Nephron (organoid): Measurements from ENCODE around the gene BAHD1.

Experiments
- H3K27ac Mint-ChIP-seq, 3 experiments: 2 replicates each; pipeline ENCODE4 v1.8.0; 2020; ENCODE audit warnings: mixed read lengths in 3 of 3, mild to moderate bottlenecking in 2 of 3, moderate library complexity in 1 of 3
- H3K27me3 Mint-ChIP-seq: 2 replicates; pipeline ENCODE4 v1.8.0; 2021; ENCODE audit warnings: low read depth, mild to moderate bottlenecking, moderate library complexity, mixed read lengths
- H3K36me3 Mint-ChIP-seq: 2 replicates; pipeline ENCODE4 v1.8.0; 2020; ENCODE audit warnings: low read depth, mixed read lengths
- H3K4me1 Mint-ChIP-seq: 2 replicates; pipeline ENCODE4 v1.8.0; 2020; ENCODE audit warnings: mixed read lengths
- H3K4me3 Mint-ChIP-seq, 3 experiments: 2 replicates each; pipeline ENCODE4 v1.8.0; 2020; ENCODE audit warnings: mild to moderate bottlenecking in 3 of 3, mixed read lengths in 3 of 3, moderate library complexity in 2 of 3
- H3K9me3 Mint-ChIP-seq: 2 replicates; pipeline ENCODE4 v1.8.0; 2020; ENCODE audit warnings: mixed read lengths
- TF ChIP-seq, protein P1 (sequence below), 3 experiments: fragments of 200-600 bp; sonication (generic); IDR thresholded peaks; one replicate each; pipeline ENCODE4 v1.5.0; 2021; ENCODE audit warnings: antibody characterized with exemption in 3 of 3; ENCODE audit not compliant: unreplicated experiment in 3 of 3

Gene BAHD1

DNA sequence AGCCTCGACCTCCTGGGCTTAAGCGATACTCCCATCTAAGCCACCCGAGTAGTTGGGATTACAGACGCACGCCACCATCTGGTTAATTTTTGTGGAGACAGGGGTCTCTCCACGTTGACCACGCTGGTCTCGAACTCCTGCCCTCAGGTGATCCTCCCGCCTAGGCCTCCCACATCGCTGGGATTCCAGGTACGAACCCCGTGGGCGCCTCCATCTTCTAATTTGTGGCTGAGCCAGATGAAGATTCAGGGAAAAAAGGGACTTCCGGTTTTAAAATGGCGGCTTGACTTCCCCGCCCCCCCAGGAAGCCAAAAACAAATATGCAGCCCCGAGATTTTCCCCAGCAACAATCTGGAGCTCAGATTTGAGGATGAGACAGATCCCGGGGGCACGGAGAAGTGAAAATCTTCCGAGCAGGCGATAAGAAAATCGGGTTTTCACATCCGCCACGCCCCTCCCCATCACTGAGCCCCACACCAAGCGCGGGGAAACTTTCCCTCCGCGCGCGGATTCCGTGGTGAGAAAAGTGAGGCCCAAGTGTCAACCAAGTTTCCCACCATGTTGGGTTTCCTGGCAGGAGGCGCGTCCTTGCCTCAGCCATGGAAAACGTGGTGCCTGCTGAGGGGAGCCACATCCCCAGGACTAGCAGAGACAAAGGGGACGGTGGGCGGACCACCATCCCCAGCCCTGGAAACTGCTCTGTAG lies 45.5 kb downstream of the BAHD1 start:
- Mint-ChIP-seq H3K36me3 (no peaks in the 10 kb centered on the region), H3K4me1 (peaks cover 14% of the 10 kb centered on the region), H3K27ac (no peak overlapping the region), H3K27me3 (peaks cover 7% of the 10 kb centered on the region), H3K4me3 (no peak overlapping the region), H3K9me3 (no peaks in the 10 kb centered on the region)
- TF ChIP-seq, protein P1, sequence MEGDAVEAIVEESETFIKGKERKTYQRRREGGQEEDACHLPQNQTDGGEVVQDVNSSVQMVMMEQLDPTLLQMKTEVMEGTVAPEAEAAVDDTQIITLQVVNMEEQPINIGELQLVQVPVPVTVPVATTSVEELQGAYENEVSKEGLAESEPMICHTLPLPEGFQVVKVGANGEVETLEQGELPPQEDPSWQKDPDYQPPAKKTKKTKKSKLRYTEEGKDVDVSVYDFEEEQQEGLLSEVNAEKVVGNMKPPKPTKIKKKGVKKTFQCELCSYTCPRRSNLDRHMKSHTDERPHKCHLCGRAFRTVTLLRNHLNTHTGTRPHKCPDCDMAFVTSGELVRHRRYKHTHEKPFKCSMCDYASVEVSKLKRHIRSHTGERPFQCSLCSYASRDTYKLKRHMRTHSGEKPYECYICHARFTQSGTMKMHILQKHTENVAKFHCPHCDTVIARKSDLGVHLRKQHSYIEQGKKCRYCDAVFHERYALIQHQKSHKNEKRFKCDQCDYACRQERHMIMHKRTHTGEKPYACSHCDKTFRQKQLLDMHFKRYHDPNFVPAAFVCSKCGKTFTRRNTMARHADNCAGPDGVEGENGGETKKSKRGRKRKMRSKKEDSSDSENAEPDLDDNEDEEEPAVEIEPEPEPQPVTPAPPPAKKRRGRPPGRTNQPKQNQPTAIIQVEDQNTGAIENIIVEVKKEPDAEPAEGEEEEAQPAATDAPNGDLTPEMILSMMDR (IDR thresholded peaks at IDR 0.05; ENCODE audit: unreplicated experiment in 3 of 3), result no peak

DNA sequence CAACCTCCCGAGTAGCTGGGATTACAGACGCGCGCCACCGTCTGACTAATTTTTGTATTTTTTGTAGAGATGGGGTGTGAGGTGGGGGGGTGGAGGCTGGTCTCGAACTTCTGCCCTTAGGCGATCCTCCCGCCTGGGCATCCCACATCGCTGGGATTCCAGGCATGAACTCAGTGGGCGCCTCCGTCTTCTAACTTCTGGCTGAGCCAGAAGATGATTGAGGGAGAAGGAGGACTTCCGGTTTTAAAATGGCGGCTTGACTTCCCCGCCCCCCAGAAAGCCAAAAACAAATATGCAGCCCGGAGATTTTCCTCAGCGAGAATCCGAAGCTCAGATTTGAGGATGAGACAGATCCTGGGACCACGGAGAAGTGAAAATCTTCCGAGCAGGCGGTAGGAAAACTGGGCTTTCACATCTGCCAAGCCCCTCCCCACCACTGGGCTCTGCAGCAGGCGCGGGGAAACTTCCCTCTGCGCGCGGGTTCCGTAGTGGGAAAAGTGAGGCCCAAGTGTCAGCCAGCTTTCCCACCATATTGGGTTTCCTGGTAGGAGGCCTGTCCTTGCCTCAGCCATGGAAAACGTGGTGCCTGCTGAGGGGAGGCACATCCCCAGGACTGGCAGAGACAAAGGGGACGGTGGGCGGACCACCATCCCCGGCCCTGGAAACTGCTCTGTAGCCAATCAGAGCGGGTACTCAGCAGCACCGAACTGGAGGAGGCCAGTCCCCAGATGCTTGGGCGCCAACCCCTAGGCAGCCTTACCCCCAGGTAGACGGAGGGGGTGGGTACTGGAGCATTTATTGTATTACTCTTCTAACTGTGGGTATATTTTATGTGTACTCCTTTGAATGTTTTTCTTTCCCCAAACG lies 47.3 kb downstream of the BAHD1 start:
- TF ChIP-seq, protein P1 (IDR thresholded peaks at IDR 0.05; ENCODE audit: unreplicated experiment in 3 of 3), result no peak
- Mint-ChIP-seq H3K4me1 (no peaks in the 10 kb centered on the region), H3K27ac (no peak overlapping the region), H3K4me3 (no peak overlapping the region), H3K27me3 (no peaks in the 10 kb centered on the region), H3K36me3 (no peaks in the 10 kb centered on the region), H3K9me3 (no peaks in the 10 kb centered on the region)

DNA sequence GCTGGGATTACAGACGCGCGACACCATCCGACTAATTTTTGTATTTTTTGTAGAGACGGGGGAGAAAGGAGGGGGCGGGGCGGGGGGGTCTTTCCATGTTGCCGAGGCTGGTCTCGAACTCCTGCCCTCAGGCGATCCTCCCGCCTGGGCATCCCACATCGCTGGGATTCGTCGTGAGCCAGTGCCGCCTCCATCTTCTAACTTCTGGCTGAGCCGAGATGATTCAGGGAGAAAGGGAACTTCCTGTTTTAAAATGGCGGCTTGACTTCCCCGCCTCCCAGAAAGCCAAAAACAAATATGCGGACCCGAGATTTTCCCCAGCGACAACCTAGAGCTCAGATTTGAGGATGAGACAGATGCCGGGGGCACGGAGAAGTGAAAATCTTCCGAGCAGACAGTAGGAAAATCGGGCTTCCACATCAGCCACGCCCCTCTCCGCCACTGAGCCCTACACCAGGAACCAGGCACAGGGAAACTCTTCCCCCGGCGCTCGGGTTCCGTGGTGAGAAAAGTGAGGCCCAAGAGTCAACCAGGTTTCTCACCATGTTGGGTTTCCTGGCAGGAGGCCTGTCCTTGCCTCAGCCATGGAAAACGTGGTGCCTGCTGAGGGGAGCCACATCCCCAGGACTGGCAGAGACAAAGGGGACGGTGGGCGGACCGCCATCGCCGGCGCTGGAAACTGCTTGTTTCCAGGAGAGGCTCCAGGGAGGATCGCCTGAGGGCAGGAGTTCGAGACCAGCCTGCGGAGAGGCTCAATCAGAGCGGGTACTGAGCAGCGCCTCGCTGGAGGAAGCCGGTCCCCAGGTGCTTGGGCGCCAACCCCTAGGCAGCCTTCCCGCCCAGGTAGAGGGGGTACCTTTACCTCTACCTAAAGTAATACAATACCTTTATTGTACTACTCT lies 48.8 kb downstream of the BAHD1 start:
- H3K4me1 Mint-ChIP-seq, result no peaks in the 10 kb centered on the region
- H3K27ac Mint-ChIP-seq, result no peak overlapping the region
- no peaks in the 10 kb centered on the region for H3K36me3 Mint-ChIP-seq

DNA sequence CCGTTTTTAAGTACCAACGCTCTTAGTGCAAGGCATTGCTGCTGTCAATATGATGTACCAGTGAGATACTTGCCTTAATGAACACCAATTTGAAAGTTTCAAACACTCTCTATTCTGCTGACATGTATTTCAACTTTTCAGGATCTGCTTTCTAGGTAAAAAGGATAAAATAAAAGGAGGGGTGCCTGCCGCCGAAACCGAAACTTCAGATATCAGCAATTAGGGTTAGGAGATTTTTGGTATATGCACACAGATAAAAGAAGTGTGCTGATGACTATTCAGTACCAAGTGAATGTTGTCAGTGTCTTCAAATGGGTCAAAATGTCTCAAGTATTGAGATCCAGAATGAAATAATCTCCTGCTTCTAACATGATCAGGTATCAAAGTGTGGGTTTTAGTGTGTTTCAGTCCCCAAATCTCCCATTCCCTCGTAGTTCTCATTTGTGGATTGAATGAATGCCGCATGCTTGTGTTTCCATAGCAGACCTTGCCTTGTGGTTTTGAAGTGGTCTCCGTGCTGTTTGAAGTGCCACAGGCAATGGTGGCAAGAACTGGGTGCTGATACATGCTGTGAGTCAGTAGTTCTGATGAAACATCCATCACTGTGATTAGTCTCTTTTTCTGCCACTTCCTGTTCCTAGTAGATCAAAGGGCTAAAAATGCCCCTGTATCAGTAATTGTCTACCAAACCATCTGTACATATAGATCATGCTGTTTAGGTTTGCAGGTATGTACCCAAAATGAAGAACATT lies 52.5 kb downstream of the BAHD1 start:
- Mint-ChIP-seq H3K27me3 (peaks cover 9% of the 10 kb centered on the region), H3K4me1 (no peaks in the 10 kb centered on the region)
- TF ChIP-seq, protein P1 (IDR thresholded peaks at IDR 0.05; ENCODE audit: unreplicated experiment in 3 of 3), result no peak

More for the DNA sequence above, 48.8 kb downstream of the BAHD1 start:
- H3K27me3 Mint-ChIP-seq, result no peaks in the 10 kb centered on the region
- H3K9me3 Mint-ChIP-seq, result no peaks in the 10 kb centered on the region
- TF ChIP-seq, protein P1 (IDR thresholded peaks at IDR 0.05; ENCODE audit: unreplicated experiment in 3 of 3), result no peak
- H3K4me3 Mint-ChIP-seq, result no peak overlapping the region

DNA sequence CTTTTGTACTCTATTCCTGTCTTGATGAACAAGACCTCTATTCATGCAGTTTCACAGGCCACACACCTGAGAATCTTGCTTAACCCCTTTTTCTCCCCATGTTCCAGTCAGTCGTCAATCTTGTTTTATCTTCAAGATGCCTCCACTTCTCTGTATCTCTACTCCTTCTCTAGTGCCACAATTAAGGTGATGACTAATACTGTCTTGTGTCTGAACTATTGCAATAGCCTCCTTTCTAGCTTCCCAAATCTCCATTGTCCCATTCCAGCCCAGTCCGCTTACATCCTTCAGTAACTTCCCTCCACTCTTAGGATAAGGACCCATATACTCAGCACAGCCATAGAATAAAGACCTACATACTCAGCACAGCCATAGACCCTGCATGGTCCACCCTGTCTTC lies 54.8 kb downstream of the BAHD1 start:
- Mint-ChIP-seq H3K36me3 (no peaks in the 10 kb centered on the region), H3K27ac (no peak overlapping the region), H3K27me3 (peaks cover 18% of the 10 kb centered on the region), H3K9me3 (no peaks in the 10 kb centered on the region), H3K4me1 (no peaks in the 10 kb centered on the region), H3K4me3 (no peak overlapping the region)
- TF ChIP-seq, protein P1 (IDR thresholded peaks at IDR 0.05; ENCODE audit: unreplicated experiment in 3 of 3), result no peak

More for the DNA sequence above, 52.5 kb downstream of the BAHD1 start:
- no peaks in the 10 kb centered on the region for H3K36me3 Mint-ChIP-seq
- H3K27ac Mint-ChIP-seq, result no peak overlapping the region
- H3K4me3 Mint-ChIP-seq, result no peak overlapping the region
- H3K9me3 Mint-ChIP-seq, result no peaks in the 10 kb centered on the region
